IMR-90 (cell line): Measurements from ENCODE around the gene BROX. TPM values are rescaled to one million over a fixed set of nuclear protein-coding genes. Genes with fewer than 3 reads are reported as not detected.

Experiments
- ATAC-seq: fragments of 200-7000 bp; cut with Tn5 transposase; 2 replicates; pipeline ENCODE4 v1.9.1; 2020; ENCODE audit warnings: low read depth, mild to moderate bottlenecking, moderate library complexity
- BruUV-seq: library from RNA; stranded (reverse); fragments of 400-500 nt; replicated peaks from 2 replicates; lab custom pipeline; 2021; lab: Mats Ljungman, UMichigan
- CTCF ChIA-PET: fragments of 300-600 bp; formaldehyde crosslinking; extraction: SDS; loops from one replicate; lab custom pipeline; 2021; ENCODE audit warnings: antibody characterized with exemption; lab: Yijun Ruan, JAX
- POLR2A ChIA-PET: fragments of 300-600 bp; sonication (Branson Sonifier 250); formaldehyde crosslinking; loops from one replicate; lab custom pipeline; 2022; ENCODE audit warnings: antibody characterized with exemption; ENCODE audit not compliant: unreplicated experiment; lab: Charles Lee
- DNase-seq: peaks from one replicate; pipeline ENCODE4 v3.0.0; 2013
- H2AFZ ChIP-seq: replicated peaks from 2 replicates; pipeline ENCODE3; 2013; ENCODE audit warnings: low read length, mild to moderate bottlenecking; ENCODE audit not compliant: poor library complexity
- H2AK5ac ChIP-seq: 2 replicates; pipeline ENCODE4 v1.6.1; 2013; ENCODE audit warnings: low read depth, low read length, inconsistent platforms
- H2AK9ac ChIP-seq: replicated peaks from 2 replicates; pipeline ENCODE3; 2013; ENCODE audit warnings: mild to moderate bottlenecking, low read depth, low read length, moderate library complexity; ENCODE audit not compliant: poor library complexity
- H2BK120ac ChIP-seq: 2 replicates; pipeline ENCODE4 v1.6.1; 2013; ENCODE audit warnings: low read depth, low read length, inconsistent platforms
- H2BK15ac ChIP-seq: 3 replicates; pipeline ENCODE4 v1.6.1; 2013; ENCODE audit warnings: low read depth, low read length, inconsistent platforms
- H2BK20ac ChIP-seq: 2 replicates; pipeline ENCODE4 v1.6.1; 2013; ENCODE audit warnings: low read depth, mild to moderate bottlenecking, inconsistent platforms, low read length, moderate library complexity
- H2BK5ac ChIP-seq: 2 replicates; pipeline ENCODE4 v1.6.1; 2013; ENCODE audit warnings: mild to moderate bottlenecking, low read depth, low read length, inconsistent platforms; ENCODE audit not compliant: poor library complexity, severe bottlenecking
- H3K14ac ChIP-seq: replicated peaks from 2 replicates; pipeline ENCODE4 v1.6.1; 2013; ENCODE audit warnings: low read depth, low read length, inconsistent platforms
- H3K18ac ChIP-seq: 2 replicates; pipeline ENCODE4 v1.6.1; 2013; ENCODE audit warnings: low read depth, low read length, control low read depth
- H3K23ac ChIP-seq: 2 replicates; pipeline ENCODE4 v1.6.1; 2013; ENCODE audit warnings: low read depth, low read length, inconsistent platforms
- H3K27ac ChIP-seq: 2 replicates; pipeline ENCODE4 v1.5.1; 2013; ENCODE audit warnings: mild to moderate bottlenecking, control low read depth, low read length; ENCODE audit not compliant: insufficient read depth
- H3K27me3 ChIP-seq: 2 replicates; pipeline ENCODE4 v1.6.1; 2013; ENCODE audit warnings: low read length; ENCODE audit not compliant: control insufficient read depth, insufficient read depth
- H3K36me3 ChIP-seq: 2 replicates; pipeline ENCODE4 v1.6.1; 2013; ENCODE audit warnings: low read length, mixed read lengths; ENCODE audit not compliant: control insufficient read depth, insufficient read depth
- H3K4ac ChIP-seq: 2 replicates; pipeline ENCODE4 v1.6.1; 2013; ENCODE audit warnings: low read depth, low read length, inconsistent platforms
- H3K4me1 ChIP-seq: 2 replicates; pipeline ENCODE4 v1.6.1; 2013; ENCODE audit warnings: low read length, mixed read lengths; ENCODE audit not compliant: control insufficient read depth, insufficient read depth
- H3K4me2 ChIP-seq: 2 replicates; pipeline ENCODE4 v1.6.1; 2013; ENCODE audit warnings: low read depth, mild to moderate bottlenecking, control low read depth, low read length, moderate library complexity
- H3K4me3 ChIP-seq: 2 replicates; pipeline ENCODE4 v1.5.1; 2013; ENCODE audit warnings: low read depth, mild to moderate bottlenecking, control low read depth, low read length, moderate library complexity; ENCODE audit not compliant: insufficient read depth
- H3K56ac ChIP-seq: 2 replicates; pipeline ENCODE4 v1.6.1; 2013; ENCODE audit warnings: low read length, inconsistent platforms; ENCODE audit not compliant: insufficient read depth; ENCODE audit errors: extremely low read depth
- H3K79me1 ChIP-seq, 2 experiments: 2 replicates each; pipeline ENCODE4 v1.6.1; 2013; ENCODE audit warnings: low read length in 2 of 2, inconsistent platforms in 1 of 2, low read depth in 1 of 2
- H3K9ac ChIP-seq: 2 replicates; pipeline ENCODE4 v1.6.1; 2013; ENCODE audit warnings: low read depth, low read length, control low read depth
- H3K9me1 ChIP-seq: 2 replicates; pipeline ENCODE4 v1.6.1; 2013; ENCODE audit warnings: low read length, inconsistent platforms; ENCODE audit not compliant: insufficient read depth
- H3K9me3 ChIP-seq: 2 replicates; pipeline ENCODE4 v1.6.1; 2013; ENCODE audit warnings: low read length; ENCODE audit not compliant: control insufficient read depth, insufficient read depth
- H4K20me1 ChIP-seq: 2 replicates; pipeline ENCODE4 v1.6.1; 2013; ENCODE audit warnings: low read length, inconsistent platforms; ENCODE audit not compliant: insufficient read depth
- H4K5ac ChIP-seq: 2 replicates; pipeline ENCODE4 v1.6.1; 2013; ENCODE audit warnings: mild to moderate bottlenecking, low read depth, low read length, control low read depth
- H4K8ac ChIP-seq, 2 experiments: 2 replicates each; pipeline ENCODE4 v1.6.1; 2013; ENCODE audit warnings: low read depth in 2 of 2, low read length in 2 of 2, control low read depth in 1 of 2, inconsistent platforms in 1 of 2
- H4K91ac ChIP-seq: 2 replicates; pipeline ENCODE4 v1.6.1; 2013; ENCODE audit warnings: low read depth, low read length, inconsistent platforms; ENCODE audit not compliant: insufficient read depth
- BHLHE40 ChIP-seq: fragments of 150-350 bp; IDR thresholded peaks from 2 replicates; pipeline ENCODE4 v1.6.1; 2016; ENCODE audit warnings: mild to moderate bottlenecking, low read depth, low read length
- CEBPB ChIP-seq: IDR thresholded peaks from 2 replicates; pipeline ENCODE4 v1.6.1; 2012; ENCODE audit warnings: low read depth, low read length, improper control_type of control experiment
- CHD1 ChIP-seq: IDR thresholded peaks from 2 replicates; pipeline ENCODE4 v1.6.1; 2012; ENCODE audit warnings: low read depth, low read length, improper control_type of control experiment
- FOS ChIP-seq: fragments of 150-350 bp; IDR thresholded peaks from 2 replicates; pipeline ENCODE4 v1.6.1; 2016; ENCODE audit warnings: low read depth, low read length
- MAZ ChIP-seq: IDR thresholded peaks from 2 replicates; pipeline ENCODE4 v1.6.1; 2012; ENCODE audit warnings: low read depth, mild to moderate bottlenecking, low read length, improper control_type of control experiment, moderate library complexity, borderline replicate concordance
- NFE2L2 ChIP-seq: fragments of 150-350 bp; IDR thresholded peaks from 2 replicates; pipeline ENCODE4 v1.6.1; 2016; ENCODE audit warnings: low read depth, mild to moderate bottlenecking, low read length
- POLR2A ChIP-seq: IDR thresholded peaks from 2 replicates; pipeline ENCODE4 v1.6.1; 2012; ENCODE audit warnings: mild to moderate bottlenecking, low read depth, low read length
- RAD21 ChIP-seq: IDR thresholded peaks from 2 replicates; pipeline ENCODE4 v1.6.1; 2012; ENCODE audit warnings: low read length, improper control_type of control experiment
- RCOR1 ChIP-seq: IDR thresholded peaks from 2 replicates; pipeline ENCODE4 v1.6.1; 2012; ENCODE audit warnings: mild to moderate bottlenecking, low read length, improper control_type of control experiment; ENCODE audit not compliant: insufficient replicate concordance
- SMC3 ChIP-seq: fragments of 150-350 bp; IDR thresholded peaks from 2 replicates; pipeline ENCODE4 v1.6.1; 2016; ENCODE audit warnings: low read depth, mild to moderate bottlenecking, antibody characterized with exemption, low read length, moderate library complexity
- USF2 ChIP-seq: fragments of 150-350 bp; IDR thresholded peaks from 2 replicates; pipeline ENCODE4 v1.6.1; 2017; ENCODE audit warnings: mild to moderate bottlenecking, antibody characterized with exemption, low read length, low read depth
- WGBS, 2 experiments: methylation state at CpG; one replicate each; pipeline versions ENCODE4 v1.1.5 to v1.1.7; 2013; ENCODE audit warnings: missing lambda C conversion rate in 2 of 2; ENCODE audit not compliant: insufficient read length in 1 of 2; ENCODE audit errors: extremely low coverage in 2 of 2; 5-methylcytosine and 5-hydroxymethylcytosine counted together
- dilution Hi-C: fragments of 300-500 bp; cut with HindIII; formaldehyde crosslinking; loops from one replicate; pipeline ENCODE4 v1.14.3; 2018; ENCODE audit warnings: low sequenced_read_pairs; ENCODE audit not compliant: unreplicated experiment
- in situ Hi-C: fragments of 300-500 bp; cut with MboI; formaldehyde crosslinking; loops from 3 replicates; pipeline ENCODE4 v1.14.3; 2019; ENCODE audit warnings: low sequenced_read_pairs, inconsistent platforms, mixed read lengths
- intact Hi-C: fragments of 100-400 bp; cut with micrococcal nuclease; formaldehyde crosslinking; loops from 2 replicates; pipeline ENCODE4 v1.10.0; 2022
- polyA plus RNA-seq, 3 experiments: library from polyadenylated mRNA; depleted of rRNA; stranded (reverse); fragments of >200 nt; gene quantifications; 2 replicates each; pipeline ENCODE4 v1.2.3, GENCODE V29; 2012; ENCODE audit warnings: low replicate concordance in 1 of 3
- total RNA-seq: library from RNA; depleted of rRNA; stranded (reverse); fragments of >200 nt; gene quantifications from 2 replicates; pipeline ENCODE4 v1.2.3, GENCODE V29; 2012
- TF ChIP-seq, protein P1 (sequence below): fragments of 150-350 bp; IDR thresholded peaks from 2 replicates; pipeline ENCODE4 v1.6.1; 2016; ENCODE audit warnings: low read depth, mild to moderate bottlenecking, low read length, moderate library complexity, borderline replicate concordance
- TF ChIP-seq, protein P2 (sequence below): conservative IDR thresholded peaks from 2 replicates; pipeline ENCODE4 v1.5.1; 2012; ENCODE audit warnings: mild to moderate bottlenecking, low read depth, low read length, improper control_type of control experiment

Gene BROX
- total and polyA plus RNA-seq, 2 of the 4 experiments (the other 2 are of a cell fraction), result 6.8 to 43.4 TPM

DNA sequence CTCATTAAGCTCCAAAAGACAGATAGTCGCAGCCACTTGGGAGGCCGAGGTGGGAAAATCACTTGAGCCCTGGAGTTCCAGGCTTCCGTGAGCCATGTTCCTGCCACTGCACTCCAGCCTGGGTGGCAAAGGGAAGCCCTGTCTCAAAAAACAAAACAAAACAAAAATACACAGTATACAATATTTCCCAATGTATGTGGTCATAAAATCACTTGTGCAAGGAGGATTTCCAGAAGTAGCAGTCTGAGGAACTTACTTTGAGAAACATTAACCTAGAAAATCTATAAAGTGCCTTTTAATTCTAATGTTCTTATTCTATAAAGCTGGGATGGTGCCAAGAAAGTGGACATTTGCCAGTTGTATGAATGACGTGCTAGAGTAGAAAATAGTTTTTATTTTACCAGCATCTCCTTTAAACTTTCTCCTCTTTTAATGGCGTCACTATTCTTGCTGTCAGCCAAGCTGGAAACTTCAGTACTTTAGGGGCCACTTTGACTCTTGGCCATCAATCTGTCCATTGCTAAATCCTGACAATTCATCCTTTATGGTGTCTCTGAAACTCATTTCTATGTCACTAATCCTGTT lies 47.2 kb downstream of the BROX start:
- no CpG with 5 or more reads among the region's 5 CpGs for WGBS, 2 experiments

More for the DNA sequence above, 47.2 kb downstream of the BROX start:
- Histone ChIP-seq H2BK20ac (no peak overlapping the region), H3K9ac (no peak overlapping the region), H3K56ac (no peak overlapping the region), H2AFZ (no peak overlapping the region), H4K20me1 (no peaks in the 10 kb centered on the region), H3K23ac (no peak overlapping the region), H3K14ac (no peak overlapping the region), H3K27ac (no peak overlapping the region), H2BK5ac (no peak overlapping the region), H4K5ac (no peak overlapping the region), H3K27me3 (peaks cover 2% of the 10 kb centered on the region; the same call in 1 of the 2 replicates), H2AK9ac (no peak overlapping the region), H4K8ac (no peak overlapping the region), H3K9me1 (no peaks in the 10 kb centered on the region; the same call in 1 of the 2 replicates), H3K4me2 (no peak overlapping the region), H3K4me3 (no peak overlapping the region), H4K91ac (no peak overlapping the region), H3K18ac (no peak overlapping the region), H3K9me3 (no peaks in the 10 kb centered on the region), H2BK15ac (no peak overlapping the region), H2BK120ac (no peak overlapping the region), H2AK5ac (no peak overlapping the region), H3K36me3 (no peaks in the 10 kb centered on the region), H3K4ac (no peak overlapping the region), H3K79me1 (no peaks in the 10 kb centered on the region), H3K4me1 (no peaks in the 10 kb centered on the region)
- intact Hi-C loops (no loop called here), in situ Hi-C loops (no loop called here), dilution Hi-C loops (no loop called here)
- CTCF ChIA-PET, result no interaction called here
- ATAC-seq (no peak), DNase-seq (no peak)
- TF ChIP-seq BHLHE40, result no peak
- TF ChIP-seq CHD1, result no peak
- TF ChIP-seq FOS, result no peak
- TF ChIP-seq RCOR1, result no peak
- TF ChIP-seq POLR2A, result no peak
- no peak for TF ChIP-seq MAZ
- no peak for TF ChIP-seq SMC3
- TF ChIP-seq CEBPB, result no peak
- TF ChIP-seq, protein P1, sequence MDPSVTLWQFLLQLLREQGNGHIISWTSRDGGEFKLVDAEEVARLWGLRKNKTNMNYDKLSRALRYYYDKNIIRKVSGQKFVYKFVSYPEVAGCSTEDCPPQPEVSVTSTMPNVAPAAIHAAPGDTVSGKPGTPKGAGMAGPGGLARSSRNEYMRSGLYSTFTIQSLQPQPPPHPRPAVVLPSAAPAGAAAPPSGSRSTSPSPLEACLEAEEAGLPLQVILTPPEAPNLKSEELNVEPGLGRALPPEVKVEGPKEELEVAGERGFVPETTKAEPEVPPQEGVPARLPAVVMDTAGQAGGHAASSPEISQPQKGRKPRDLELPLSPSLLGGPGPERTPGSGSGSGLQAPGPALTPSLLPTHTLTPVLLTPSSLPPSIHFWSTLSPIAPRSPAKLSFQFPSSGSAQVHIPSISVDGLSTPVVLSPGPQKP, result no peak
- TF ChIP-seq, protein P2, sequence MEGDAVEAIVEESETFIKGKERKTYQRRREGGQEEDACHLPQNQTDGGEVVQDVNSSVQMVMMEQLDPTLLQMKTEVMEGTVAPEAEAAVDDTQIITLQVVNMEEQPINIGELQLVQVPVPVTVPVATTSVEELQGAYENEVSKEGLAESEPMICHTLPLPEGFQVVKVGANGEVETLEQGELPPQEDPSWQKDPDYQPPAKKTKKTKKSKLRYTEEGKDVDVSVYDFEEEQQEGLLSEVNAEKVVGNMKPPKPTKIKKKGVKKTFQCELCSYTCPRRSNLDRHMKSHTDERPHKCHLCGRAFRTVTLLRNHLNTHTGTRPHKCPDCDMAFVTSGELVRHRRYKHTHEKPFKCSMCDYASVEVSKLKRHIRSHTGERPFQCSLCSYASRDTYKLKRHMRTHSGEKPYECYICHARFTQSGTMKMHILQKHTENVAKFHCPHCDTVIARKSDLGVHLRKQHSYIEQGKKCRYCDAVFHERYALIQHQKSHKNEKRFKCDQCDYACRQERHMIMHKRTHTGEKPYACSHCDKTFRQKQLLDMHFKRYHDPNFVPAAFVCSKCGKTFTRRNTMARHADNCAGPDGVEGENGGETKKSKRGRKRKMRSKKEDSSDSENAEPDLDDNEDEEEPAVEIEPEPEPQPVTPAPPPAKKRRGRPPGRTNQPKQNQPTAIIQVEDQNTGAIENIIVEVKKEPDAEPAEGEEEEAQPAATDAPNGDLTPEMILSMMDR, result no peak
- TF ChIP-seq RAD21, result no peak
- TF ChIP-seq NFE2L2, result no peak
- TF ChIP-seq USF2, result no peak
- POLR2A ChIA-PET, result no interaction called here
- no TSS peak for BruUV-seq
